HG02763 (cell line): ENCODE results near the gene EN1.

Experiments
- ATAC-seq: cut with Tn5 transposase; IDR thresholded peaks from one replicate; pipeline ENCODE4 v1.9.1; 2021; ENCODE audit warnings: mild to moderate bottlenecking, moderate library complexity; ENCODE audit not compliant: unreplicated experiment

The EN1 gene

GRCh38 chr2:118856330-118856977 is 9.0 kb upstream of the EN1 start:
- no peak for ATAC-seq

- ATAC-seq = peak; percentile 87
Observed at GRCh38 chr2:118855451-118856279, 8.2 kb upstream of the EN1 start.

- no peak for ATAC-seq
Observed at GRCh38 chr2:118854507-118855345, 7.3 kb upstream of the EN1 start.

- ATAC-seq = no peak
Observed at GRCh38 chr2:118853651-118854291, 6.3 kb upstream of the EN1 start.

GRCh38 chr2:118853129-118853640 is 5.7 kb upstream of the EN1 start:
- ATAC-seq = no peak

- ATAC-seq = no peak
Observed at GRCh38 chr2:118852605-118853128, 5.2 kb upstream of the EN1 start.

GRCh38 chr2:118851650-118852049 is 4.2 kb upstream of the EN1 start:
- ATAC-seq = no peak

- no peak for ATAC-seq
Observed at GRCh38 chr2:118850901-118851415, 3.5 kb upstream of the EN1 start.

GRCh38 chr2:118850168-118850900 is 2.9 kb upstream of the EN1 start:
- no peak for ATAC-seq

GRCh38 chr2:118849226-118850167 is 2.0 kb upstream of the EN1 start:
- no peak for ATAC-seq

GRCh38 chr2:118848381-118849225 is 1.2 kb upstream of the EN1 start:
- no peak for ATAC-seq

- ATAC-seq = no peak
Observed at GRCh38 chr2:118847762-118848172, 319 bp upstream of the EN1 start.

GRCh38 chr2:118846442-118846952 is 951 bp downstream of the EN1 start:
- ATAC-seq = no peak

- no peak for ATAC-seq
Observed at GRCh38 chr2:118845522-118846441, 1.7 kb downstream of the EN1 start.

- ATAC-seq = no peak
Observed at GRCh38 chr2:118845005-118845521, 2.4 kb downstream of the EN1 start.
